Prostate gland (tissue), 2 donors: ENCODE results near the gene DLEC1.

Experiments used
- CTCF ChIP-seq, 4 experiments: fragments of 200-600 bp in 2 of 4; fragments of 450-650 bp in 2 of 4; sonication (generic) in 2 of 4; IDR thresholded peaks; 1 replicate in 3 of 4; 2 replicates in 1 of 4; pipeline ENCODE4 v1.5.1; 2016 to 2019; ENCODE audit warnings: antibody characterized with exemption in 4 of 4, mild to moderate bottlenecking in 2 of 4, moderate library complexity in 2 of 4
- POLR2A ChIP-seq: fragments of 450-650 bp; IDR thresholded peaks from one replicate; pipeline ENCODE4 v1.6.1; 2016; ENCODE audit warnings: antibody characterized with exemption, mild to moderate bottlenecking

GRCh38 chr3:38017445-38018295 lies 21.3 kb upstream of the DLEC1 start:
- TF ChIP-seq CTCF (IDR thresholded peaks at IDR 0.05) = no peak
- no peak for TF ChIP-seq POLR2A
